SU-DHL-6 (cell line): ENCODE results near the gene PARS2.

ENCODE experiments used
- H2AFZ ChIP-seq: fragments of 200-600 bp; sonication (generic); 2 replicates; pipeline ENCODE4 v1.6.1; 2014; ENCODE audit warnings: low read depth, mild to moderate bottlenecking, moderate library complexity, mixed read lengths, antibody characterized with exemption, low read length; ENCODE audit not compliant: severe bottlenecking
- H3F3A ChIP-seq: fragments of 200-600 bp; shearing (Covaris generic); 2 replicates; pipeline ENCODE4 v1.6.0; 2016; ENCODE audit warnings: antibody characterized with exemption, mild to moderate bottlenecking; ENCODE audit not compliant: insufficient read depth
- H3K27ac ChIP-seq: fragments of 200-600 bp; sonication (generic); 2 replicates; pipeline ENCODE4 v1.5.1; 2016; ENCODE audit warnings: low read depth, mild to moderate bottlenecking, low read length, moderate library complexity, mixed read lengths
- H3K27me3 ChIP-seq: fragments of 200-600 bp; sonication (generic), shearing (Covaris generic); 2 replicates; pipeline ENCODE4 v1.6.0; 2014; ENCODE audit warnings: mild to moderate bottlenecking, low read length
- H3K36me3 ChIP-seq: fragments of 200-600 bp; sonication (generic); 2 replicates; pipeline ENCODE4 v1.6.1; 2014; ENCODE audit warnings: mild to moderate bottlenecking, low read length, mixed read lengths
- H3K4me2 ChIP-seq: fragments of 300-600, 200-600 bp; shearing (Covaris generic), sonication (generic); 2 replicates; pipeline ENCODE4 v1.6.0; 2014; ENCODE audit warnings: low read length, low read depth, mild to moderate bottlenecking; ENCODE audit not compliant: poor library complexity, severe bottlenecking
- H3K4me3 ChIP-seq: fragments of 200-600 bp; sonication (generic); 2 replicates; pipeline ENCODE4 v1.5.1; 2014; ENCODE audit warnings: antibody characterized with exemption, low read length, mild to moderate bottlenecking, mixed read lengths; ENCODE audit not compliant: insufficient read depth, poor library complexity, severe bottlenecking
- H3K79me2 ChIP-seq: fragments of 200-600 bp; sonication (generic); 2 replicates; pipeline ENCODE4 v1.6.1; 2014; ENCODE audit warnings: mild to moderate bottlenecking, low read length, moderate library complexity; ENCODE audit not compliant: insufficient read depth
- H3K9ac ChIP-seq: fragments of 200-600 bp; sonication (generic); 2 replicates; pipeline ENCODE4 v1.7.0; 2014; ENCODE audit warnings: mild to moderate bottlenecking, low read length
- H3K9me2 ChIP-seq: fragments of 200-600 bp; sonication (generic); replicated peaks from 2 replicates; pipeline ENCODE4 v1.6.1; 2014; ENCODE audit warnings: low read length; ENCODE audit not compliant: insufficient read depth
- H3K9me3 ChIP-seq: fragments of 200-600 bp; sonication (generic); 2 replicates; pipeline ENCODE4 v1.6.1; 2014; ENCODE audit warnings: low read length, mixed read lengths; ENCODE audit not compliant: insufficient read depth
- H4K20me1 ChIP-seq: fragments of 200-600 bp; sonication (generic); 2 replicates; pipeline ENCODE4 v1.6.1; 2014; ENCODE audit warnings: low read depth, mild to moderate bottlenecking, antibody characterized with exemption, low read length, moderate library complexity, mixed read lengths
- EZH2phosphoT487 ChIP-seq: fragments of 200-600 bp; sonication (generic), shearing (Covaris generic); conservative IDR thresholded peaks from 2 replicates; pipeline ENCODE4 v1.6.1; 2018; ENCODE audit warnings: mild to moderate bottlenecking, antibody characterized with exemption, low read length, moderate library complexity, mixed read lengths
- TF ChIP-seq, protein P1 (sequence below): fragments of 200-600 bp; sonication (generic); IDR thresholded peaks from one replicate; pipeline ENCODE4 v1.5.1; 2017; ENCODE audit warnings: antibody characterized with exemption, mild to moderate bottlenecking, low read length, moderate library complexity; ENCODE audit not compliant: insufficient read depth, poor library complexity, severe bottlenecking

The PARS2 gene

DNA sequence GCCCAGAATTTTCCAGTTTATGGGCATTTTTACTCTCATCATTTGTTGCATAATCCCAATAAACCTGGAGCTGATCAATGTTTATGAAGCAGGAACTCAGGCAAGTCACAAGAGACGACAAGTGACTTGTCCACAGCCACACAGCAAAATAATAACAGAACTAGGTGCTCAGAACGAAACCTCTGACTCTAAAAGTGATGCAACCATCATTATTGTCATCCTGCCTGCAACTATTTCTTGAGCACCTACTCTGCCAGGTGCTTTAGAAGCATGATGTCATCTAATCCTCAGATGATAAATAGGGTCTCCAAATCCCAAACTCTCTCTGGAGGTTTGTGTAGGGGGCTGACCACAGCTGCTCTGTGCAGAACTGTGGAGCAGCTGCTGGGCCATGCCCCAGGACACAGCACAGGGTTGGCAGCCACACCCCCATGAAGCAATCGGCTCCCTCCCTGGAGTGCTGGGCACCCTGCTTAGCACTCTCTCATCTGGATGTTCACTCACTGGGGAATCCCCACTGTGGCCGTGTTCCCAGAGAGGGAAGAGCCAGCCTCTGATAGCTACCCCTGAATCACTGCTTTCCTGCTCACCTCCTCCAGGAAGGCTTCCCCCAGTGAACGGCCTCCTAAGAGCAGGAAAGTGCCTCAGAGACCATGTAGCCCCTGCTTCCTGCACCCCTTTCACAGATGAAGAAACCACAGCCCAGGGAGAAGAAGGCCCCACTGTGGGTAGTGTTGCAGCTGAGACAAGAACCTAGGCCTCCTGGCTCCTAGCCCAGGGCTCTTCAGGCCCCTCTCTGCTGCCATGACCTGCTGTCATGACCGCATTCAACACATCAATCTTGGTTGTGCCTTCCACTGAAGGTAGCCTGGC, 34.7 kb upstream of the PARS2 start:
- no peak overlapping the region for H3K4me2 ChIP-seq
- TF ChIP-seq EZH2phosphoT487: no peak
- TF ChIP-seq, protein P1, sequence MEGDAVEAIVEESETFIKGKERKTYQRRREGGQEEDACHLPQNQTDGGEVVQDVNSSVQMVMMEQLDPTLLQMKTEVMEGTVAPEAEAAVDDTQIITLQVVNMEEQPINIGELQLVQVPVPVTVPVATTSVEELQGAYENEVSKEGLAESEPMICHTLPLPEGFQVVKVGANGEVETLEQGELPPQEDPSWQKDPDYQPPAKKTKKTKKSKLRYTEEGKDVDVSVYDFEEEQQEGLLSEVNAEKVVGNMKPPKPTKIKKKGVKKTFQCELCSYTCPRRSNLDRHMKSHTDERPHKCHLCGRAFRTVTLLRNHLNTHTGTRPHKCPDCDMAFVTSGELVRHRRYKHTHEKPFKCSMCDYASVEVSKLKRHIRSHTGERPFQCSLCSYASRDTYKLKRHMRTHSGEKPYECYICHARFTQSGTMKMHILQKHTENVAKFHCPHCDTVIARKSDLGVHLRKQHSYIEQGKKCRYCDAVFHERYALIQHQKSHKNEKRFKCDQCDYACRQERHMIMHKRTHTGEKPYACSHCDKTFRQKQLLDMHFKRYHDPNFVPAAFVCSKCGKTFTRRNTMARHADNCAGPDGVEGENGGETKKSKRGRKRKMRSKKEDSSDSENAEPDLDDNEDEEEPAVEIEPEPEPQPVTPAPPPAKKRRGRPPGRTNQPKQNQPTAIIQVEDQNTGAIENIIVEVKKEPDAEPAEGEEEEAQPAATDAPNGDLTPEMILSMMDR: no peak
- no peaks in the 10 kb centered on the region for H3K27me3 ChIP-seq

DNA sequence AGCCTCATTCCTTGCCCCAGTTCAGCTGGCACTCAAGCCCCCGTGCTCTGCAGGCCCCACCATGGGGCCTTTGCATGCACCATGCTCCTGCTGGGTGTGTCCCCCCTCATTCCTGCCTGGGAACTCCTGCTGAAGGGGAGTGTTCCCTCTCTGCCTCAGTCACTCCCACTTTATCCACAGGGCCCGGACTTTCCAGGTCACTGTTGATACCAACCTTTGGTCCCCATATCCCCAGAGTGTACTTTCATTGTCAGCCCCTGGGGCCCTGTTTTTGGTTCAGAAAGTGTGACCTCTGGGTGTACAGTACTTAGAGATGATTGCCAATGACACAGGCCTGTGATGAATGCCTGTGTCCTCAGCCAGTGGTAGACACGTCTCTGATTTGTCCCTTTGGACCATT, 33.9 kb upstream of the PARS2 start:
- Histone ChIP-seq H3K9ac (no peak overlapping the region), H3K4me3 (no peak overlapping the region), H3K27ac (no peak overlapping the region), H3K9me3 (no peaks in the 10 kb centered on the region), H3F3A (no peaks in the 10 kb centered on the region), H3K9me2 (no peaks in the 10 kb centered on the region), H3K4me2 (no peak overlapping the region), H3K36me3 (no peaks in the 10 kb centered on the region), H3K79me2 (no peaks in the 10 kb centered on the region), H2AFZ (no peak overlapping the region), H3K27me3 (no peaks in the 10 kb centered on the region), H4K20me1 (no peaks in the 10 kb centered on the region)
- TF ChIP-seq EZH2phosphoT487: no peak
- TF ChIP-seq, protein P1: no peak

More for the DNA sequence above, 34.7 kb upstream of the PARS2 start:
- Histone ChIP-seq H4K20me1 (no peaks in the 10 kb centered on the region), H2AFZ (no peak overlapping the region), H3K27ac (no peak overlapping the region), H3K9me3 (no peaks in the 10 kb centered on the region), H3K4me3 (no peak overlapping the region), H3K9ac (no peak overlapping the region), H3K9me2 (no peaks in the 10 kb centered on the region), H3K79me2 (no peaks in the 10 kb centered on the region), H3K36me3 (no peaks in the 10 kb centered on the region), H3F3A (no peaks in the 10 kb centered on the region)

DNA sequence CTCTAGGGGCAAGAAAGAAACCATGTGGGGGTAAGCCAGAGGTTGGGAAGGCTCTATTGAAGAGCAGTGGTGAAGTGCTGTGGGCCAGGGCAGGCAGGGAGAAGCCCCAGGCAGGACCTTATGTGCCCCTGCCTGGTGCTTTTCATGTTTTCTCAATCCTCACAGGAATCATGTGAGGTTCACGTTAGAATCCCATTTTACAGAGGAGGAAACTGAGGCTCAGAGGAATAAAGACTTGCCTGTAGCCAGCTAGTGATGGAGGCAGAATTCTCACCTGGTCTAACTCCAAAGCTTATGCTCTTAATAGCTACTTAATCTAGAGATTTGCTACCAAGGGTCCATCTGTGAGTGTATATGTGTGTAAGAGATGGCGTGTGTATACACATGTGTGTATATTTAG, 32.6 kb upstream of the PARS2 start:
- Histone ChIP-seq H3K9me3 (no peaks in the 10 kb centered on the region), H2AFZ (no peak overlapping the region), H3K79me2 (no peaks in the 10 kb centered on the region), H3K27ac (no peak overlapping the region), H3K36me3 (no peaks in the 10 kb centered on the region), H3F3A (no peaks in the 10 kb centered on the region), H3K9ac (no peak overlapping the region), H3K4me2 (no peak overlapping the region), H3K9me2 (no peaks in the 10 kb centered on the region), H4K20me1 (no peaks in the 10 kb centered on the region), H3K27me3 (no peaks in the 10 kb centered on the region), H3K4me3 (no peak overlapping the region)
- no peak for TF ChIP-seq EZH2phosphoT487

DNA sequence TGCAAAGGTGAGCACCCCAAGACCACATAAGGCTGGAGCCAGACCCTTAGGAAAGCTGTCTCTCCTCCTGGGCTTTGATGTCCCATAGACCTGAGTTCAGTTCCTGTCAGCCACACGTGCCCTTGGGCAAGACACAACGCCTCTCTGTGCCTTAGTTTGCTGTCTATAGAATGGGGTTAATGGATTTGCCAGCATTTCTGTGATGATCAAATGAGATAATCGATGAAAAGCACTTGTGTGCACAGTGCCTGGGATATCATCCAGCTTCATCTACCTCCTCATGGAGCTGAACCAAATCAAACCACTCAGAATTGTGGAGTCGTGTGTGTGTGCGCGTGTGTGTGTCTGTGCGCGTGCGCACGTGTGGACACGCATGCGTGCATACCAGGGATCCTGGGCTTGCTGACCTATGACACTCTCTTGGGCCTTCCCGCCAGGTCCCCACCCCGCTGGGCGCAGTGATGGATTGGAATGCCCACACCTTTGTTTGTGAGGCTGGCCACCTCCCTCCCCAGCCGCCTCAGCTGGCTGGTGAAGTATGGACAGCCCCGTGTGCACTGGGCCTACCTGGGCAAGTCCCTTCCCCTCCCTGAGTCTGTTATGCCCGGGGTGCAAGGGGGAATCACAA, 31.6 kb upstream of the PARS2 start:
- Histone ChIP-seq H3K4me2 (no peak overlapping the region), H3F3A (no peaks in the 10 kb centered on the region), H3K9me3 (no peaks in the 10 kb centered on the region), H3K9me2 (no peaks in the 10 kb centered on the region), H2AFZ (no peak overlapping the region), H3K4me3 (no peak overlapping the region), H3K36me3 (no peaks in the 10 kb centered on the region), H4K20me1 (no peaks in the 10 kb centered on the region), H3K27ac (no peak overlapping the region), H3K79me2 (no peaks in the 10 kb centered on the region), H3K27me3 (no peaks in the 10 kb centered on the region), H3K9ac (no peak overlapping the region)
- TF ChIP-seq EZH2phosphoT487: no peak
- TF ChIP-seq, protein P1: no peak
